Measurements from ENCODE around the gene OR5V1. TPM values are rescaled to one million over a fixed set of nuclear protein-coding genes. Genes with fewer than 3 reads are reported as not detected.

The OR5V1 gene
- total RNA-seq (2021; fragmentation: NEBNext Ultra II Directional; extraction: Animal tissue kit (Norgen Biotek cat#: 25700)): not detected
- long read RNA-seq: 0 reads

DNA sequence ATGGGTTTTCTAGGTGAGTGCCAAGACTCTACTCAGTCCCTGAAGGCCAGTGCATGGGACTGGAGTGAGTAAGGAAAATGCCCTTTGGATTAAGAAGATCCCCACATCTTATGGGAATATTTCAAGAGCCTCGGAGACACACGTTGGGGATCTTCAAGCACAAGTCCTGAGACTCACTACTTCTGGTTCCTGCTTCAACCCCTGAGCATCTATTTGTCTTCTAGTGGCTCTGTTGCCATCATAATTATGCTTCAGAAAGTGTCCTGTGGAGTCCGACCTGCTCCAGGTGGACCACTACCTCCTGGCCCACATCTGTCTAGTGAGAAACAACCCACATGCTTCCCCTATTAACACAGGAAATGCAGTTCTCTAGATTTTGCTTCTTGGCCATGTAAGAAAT lies at the start of gene OR5V1:
Gene OR5V1, minus strand, starts transcription at position 101 of the 400 bp plus-strand sequence. CDS start 12,670 bp downstream, outside the sequence.
- no peaks in the 10 kb centered on the region for H3K4me1 Mint-ChIP-seq (ENCODE audit: low read depth)
- TF ChIP-seq, protein P1, sequence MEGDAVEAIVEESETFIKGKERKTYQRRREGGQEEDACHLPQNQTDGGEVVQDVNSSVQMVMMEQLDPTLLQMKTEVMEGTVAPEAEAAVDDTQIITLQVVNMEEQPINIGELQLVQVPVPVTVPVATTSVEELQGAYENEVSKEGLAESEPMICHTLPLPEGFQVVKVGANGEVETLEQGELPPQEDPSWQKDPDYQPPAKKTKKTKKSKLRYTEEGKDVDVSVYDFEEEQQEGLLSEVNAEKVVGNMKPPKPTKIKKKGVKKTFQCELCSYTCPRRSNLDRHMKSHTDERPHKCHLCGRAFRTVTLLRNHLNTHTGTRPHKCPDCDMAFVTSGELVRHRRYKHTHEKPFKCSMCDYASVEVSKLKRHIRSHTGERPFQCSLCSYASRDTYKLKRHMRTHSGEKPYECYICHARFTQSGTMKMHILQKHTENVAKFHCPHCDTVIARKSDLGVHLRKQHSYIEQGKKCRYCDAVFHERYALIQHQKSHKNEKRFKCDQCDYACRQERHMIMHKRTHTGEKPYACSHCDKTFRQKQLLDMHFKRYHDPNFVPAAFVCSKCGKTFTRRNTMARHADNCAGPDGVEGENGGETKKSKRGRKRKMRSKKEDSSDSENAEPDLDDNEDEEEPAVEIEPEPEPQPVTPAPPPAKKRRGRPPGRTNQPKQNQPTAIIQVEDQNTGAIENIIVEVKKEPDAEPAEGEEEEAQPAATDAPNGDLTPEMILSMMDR (IDR thresholded peaks at IDR 0.05): no peak
- no peaks in the 10 kb centered on the region for H3K27me3 Mint-ChIP-seq (ENCODE audit: insufficient read depth)
- no peaks in the 10 kb centered on the region for H3K36me3 Mint-ChIP-seq (ENCODE audit: low read depth)
- DNase-seq: no peak
- H3K4me3 Mint-ChIP-seq: no peak within 1 kb of the TSS
- peaks cover 49% of the 10 kb centered on the region for H3K9me3 Mint-ChIP-seq
- H3K27ac Mint-ChIP-seq: no peak within 1 kb of the TSS

DNA sequence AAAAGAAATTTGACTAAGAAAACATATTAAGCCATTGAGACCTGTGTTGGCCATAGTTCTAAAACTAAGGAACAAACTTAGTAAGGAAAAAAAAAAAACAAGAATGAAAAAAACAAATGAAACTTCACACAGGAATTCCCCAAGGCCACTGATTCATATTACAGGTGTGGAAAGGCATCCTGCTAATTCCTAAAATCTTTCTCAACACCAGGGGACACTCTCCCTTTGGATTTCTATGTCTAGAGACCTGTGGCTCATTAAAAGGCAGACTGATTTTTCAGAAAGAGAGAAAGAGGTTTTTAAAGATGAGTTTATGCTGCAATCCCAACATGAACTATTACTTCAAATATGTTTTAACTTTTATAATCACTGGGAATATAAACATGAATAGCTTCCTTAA lies 45.9 kb upstream of the OR5V1 start, which contains the start of gene OR12D1:
Gene OR12D1, plus strand, starts transcription at position 341 of the 400 bp plus-strand sequence.
- Mint-ChIP-seq H3K27ac (no peak within 1 kb of the TSS), H3K27me3 (ENCODE audit: insufficient read depth) (no peaks in the 10 kb centered on the region; the same call in 1 of the 2 replicates), H3K36me3 (ENCODE audit: low read depth) (no peaks in the 10 kb centered on the region), H3K9me3 (peaks cover 12% of the 10 kb centered on the region), H3K4me3 (no peak within 1 kb of the TSS), H3K4me1 (ENCODE audit: low read depth) (no peaks in the 10 kb centered on the region)
- no peak for DNase-seq
- TF ChIP-seq, protein P1 (IDR thresholded peaks at IDR 0.05): no peak

DNA sequence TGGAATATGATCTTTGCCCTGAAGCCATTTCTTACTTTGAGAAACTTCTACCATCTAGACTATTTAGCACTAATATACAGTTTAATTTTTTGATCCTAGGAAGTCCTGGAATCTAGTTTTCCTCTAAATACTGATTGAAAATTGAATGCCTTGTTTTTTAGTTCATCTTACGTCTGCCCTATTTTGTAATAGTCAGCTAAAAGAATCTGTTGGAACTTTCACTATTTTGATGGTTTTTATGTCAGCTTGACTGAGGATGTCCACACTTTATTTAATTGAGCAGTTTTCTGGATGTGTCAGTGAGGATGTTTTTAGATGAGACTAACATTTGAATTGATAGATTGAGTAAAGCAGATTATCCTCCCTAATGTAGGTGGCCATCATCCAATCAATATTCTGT lies 35.1 kb upstream of the OR5V1 start:
- H3K4me1 Mint-ChIP-seq (ENCODE audit: low read depth): no peaks in the 10 kb centered on the region
- peaks cover 2% of the 10 kb centered on the region; the same call in 1 of the 2 replicates for H3K36me3 Mint-ChIP-seq (ENCODE audit: low read depth)
- no peak overlapping the region for H3K27ac Mint-ChIP-seq
- H3K4me3 Mint-ChIP-seq: no peak overlapping the region
- TF ChIP-seq, protein P1 (IDR thresholded peaks at IDR 0.05): no peak
- DNase-seq: no peak
- peaks cover 34% of the 10 kb centered on the region for H3K9me3 Mint-ChIP-seq
- H3K27me3 Mint-ChIP-seq (ENCODE audit: insufficient read depth): no peaks in the 10 kb centered on the region

DNA sequence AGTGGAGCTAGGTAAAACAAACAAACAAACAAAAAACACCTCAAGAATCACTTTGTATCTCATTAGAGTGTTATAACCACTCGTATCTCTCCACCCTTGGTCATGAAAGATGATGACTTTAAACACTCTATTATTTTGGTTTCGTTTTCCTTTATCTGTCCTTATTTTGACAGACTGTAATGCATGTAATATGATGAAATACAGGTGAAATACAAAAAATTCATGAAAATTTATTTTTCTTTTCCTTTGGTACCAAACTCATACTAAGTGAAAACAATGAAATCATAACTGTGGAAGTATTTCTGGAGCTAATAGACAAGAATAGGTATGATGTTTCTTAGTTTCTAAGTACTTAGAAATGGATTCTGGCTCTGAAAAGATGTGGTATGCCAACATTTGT lies 30.9 kb upstream of the OR5V1 start:
- H3K36me3 Mint-ChIP-seq (ENCODE audit: low read depth): peaks cover 5% of the 10 kb centered on the region; the same call in 1 of the 2 replicates
- H3K27ac Mint-ChIP-seq: no peak overlapping the region
- TF ChIP-seq, protein P1 (IDR thresholded peaks at IDR 0.05): no peak
- H3K4me3 Mint-ChIP-seq: no peak overlapping the region
- DNase-seq: no peak
- H3K27me3 Mint-ChIP-seq (ENCODE audit: insufficient read depth): no peaks in the 10 kb centered on the region
- H3K9me3 Mint-ChIP-seq: peaks cover 58% of the 10 kb centered on the region
- no peaks in the 10 kb centered on the region for H3K4me1 Mint-ChIP-seq (ENCODE audit: low read depth)

GRCh38 chr6:29395331-29395730 lies 26.7 kb upstream of the OR5V1 start, which contains the start of gene OR12D2:
Gene OR12D2 (plus strand): TSS chr6:29395631. CDS start chr6:29396700, 1,069 bp downstream.
- H3K9me3 Mint-ChIP-seq: peaks cover 58% of the 10 kb centered on the region
- TF ChIP-seq, protein P1 (IDR thresholded peaks at IDR 0.05): no peak
- H3K4me1 Mint-ChIP-seq (ENCODE audit: low read depth): no peaks in the 10 kb centered on the region
- no peak for DNase-seq
- H3K27ac Mint-ChIP-seq: no peak within 1 kb of the TSS
- H3K4me3 Mint-ChIP-seq: no peak within 1 kb of the TSS
- H3K36me3 Mint-ChIP-seq (ENCODE audit: low read depth): peaks cover 5% of the 10 kb centered on the region; the same call in 1 of the 2 replicates
- no peaks in the 10 kb centered on the region for H3K27me3 Mint-ChIP-seq (ENCODE audit: insufficient read depth)
